ENCODE results near the gene JARID2. TPM values are rescaled to one million over a fixed set of nuclear protein-coding genes. Genes with fewer than 3 reads are reported as not detected.

The JARID2 gene
- polyA plus RNA-seq, 1 of the 3 experiments (the other 2 are of a cell fraction): 3.4 TPM

GRCh38 chr6:15490242-15491100 is 244.6 kb downstream of the JARID2 start:
- H3K4me2 ChIP-seq: no peak overlapping the region
- WGBS (ENCODE audit: low lambda C conversion rate): 93% methylated on average over 11 of the region's 11 CpGs
- H4K20me1 ChIP-seq (ENCODE audit: insufficient read depth): peaks cover 2% of the 10 kb centered on the region; the same call in 1 of the 2 replicates
- TF ChIP-seq EP300 (IDR thresholded peaks at IDR 0.05; ENCODE audit: borderline replicate concordance in 1 of 2, low read depth in 1 of 2, low read length in 1 of 2) (no peak), TCF12 (IDR thresholded peaks at IDR 0.05) (no peak), SMC3 (IDR thresholded peaks at IDR 0.05; ENCODE audit: low read depth, low read length) (no peak), USF1 (IDR thresholded peaks at IDR 0.05; ENCODE audit: borderline replicate concordance, low read depth) (no peak), CTCF (IDR thresholded peaks at IDR 0.05) (no peak), ELF1 (IDR thresholded peaks at IDR 0.05) (no peak), RXRA (IDR thresholded peaks at IDR 0.05; ENCODE audit: borderline replicate concordance, low read depth) (no peak), MXI1 (IDR thresholded peaks at IDR 0.05; ENCODE audit: low read depth, low read length) (no peak), JUND (IDR thresholded peaks at IDR 0.05) (no peak), NFIC (IDR thresholded peaks at IDR 0.05; ENCODE audit: borderline replicate concordance) (no peak), ZBTB33 (IDR thresholded peaks at IDR 0.05; ENCODE audit: borderline replicate concordance, low read depth) (no peak), FOXM1 (IDR thresholded peaks at IDR 0.05; ENCODE audit: low read depth) (no peak), RCOR1 (IDR thresholded peaks at IDR 0.05; ENCODE audit: low read length) (no peak), USF2 (IDR thresholded peaks at IDR 0.05; ENCODE audit: borderline replicate concordance, low read depth, low read length) (no peak), POLR2AphosphoS5 (IDR thresholded peaks at IDR 0.05; ENCODE audit: low read depth, low read length) (no peak), FOSL2 (IDR thresholded peaks at IDR 0.05; ENCODE audit: borderline replicate concordance, low read depth) (no peak), RFX5 (IDR thresholded peaks at IDR 0.05; ENCODE audit: low read length) (no peak), MAX (IDR thresholded peaks at IDR 0.05; ENCODE audit: low read depth) (no peak), SIN3A (IDR thresholded peaks at IDR 0.05; ENCODE audit: borderline replicate concordance, low read depth, low read length) (no peak)
- DNase-seq: no peak
- H3K36me3 ChIP-seq (replicated peaks in 1 of 2; ENCODE audit: control insufficient read depth in 1 of 2, insufficient read depth in 2 of 2, low read length in 1 of 2): peaks cover 0 to 13% of the 10 kb centered on the region in 2 experiments
- H3K9me3 ChIP-seq: no peaks in the 10 kb centered on the region
- POLR2A ChIA-PET: no interaction called here
- H3K4me1 ChIP-seq (ENCODE audit: control insufficient read depth in 1 of 2, insufficient read depth in 2 of 2, low read depth in 1 of 2, low read length in 1 of 2): peaks cover 3 to 19% of the 10 kb centered on the region in 2 experiments; a peak in 2 of 4 replicates
- no peak overlapping the region for H2AFZ ChIP-seq (ENCODE audit: low read depth)
- no peaks in the 10 kb centered on the region for H3K79me2 ChIP-seq (ENCODE audit: insufficient read depth)
- H3K27ac ChIP-seq (ENCODE audit: low read depth in 2 of 2, low read length in 1 of 2): no peak overlapping the region
- no peak overlapping the region for H3K4me3 ChIP-seq (ENCODE audit: low read depth in 2 of 2, low read length in 1 of 2)
- no peaks in the 10 kb centered on the region for H3K27me3 ChIP-seq (ENCODE audit: insufficient read depth)
- no peaks in the 10 kb centered on the region for H3K9me2 ChIP-seq
- CTCF ChIA-PET: interaction anchor here (0.8 to 2.5 kb wide), 16 partner anchors 10 to 1365 kb away, joined by 3 to 15 read pairs (median 3); no protein-coding TSS in a partner anchor
- no peaks in the 10 kb centered on the region for H3F3A ChIP-seq (replicated peaks; ENCODE audit: insufficient read depth)
- no peak overlapping the region for H3K9ac ChIP-seq

Measured in SK-N-SH (cell line).